CD4-positive, alpha-beta T cell treated with Interleukin-1 beta for 1 hour (primary cell): Measurements from ENCODE around the gene IL1R2.

ENCODE experiments used
- DNase-seq, 2 donors: peaks; one replicate each; pipeline ENCODE4 v3.0.0-alpha.2; 2020 to 2022

IL1R2 gene

GRCh38 chr2:102024410-102024809 lies 32.6 kb downstream of the IL1R2 start:
- no peak for DNase-seq

DNA sequence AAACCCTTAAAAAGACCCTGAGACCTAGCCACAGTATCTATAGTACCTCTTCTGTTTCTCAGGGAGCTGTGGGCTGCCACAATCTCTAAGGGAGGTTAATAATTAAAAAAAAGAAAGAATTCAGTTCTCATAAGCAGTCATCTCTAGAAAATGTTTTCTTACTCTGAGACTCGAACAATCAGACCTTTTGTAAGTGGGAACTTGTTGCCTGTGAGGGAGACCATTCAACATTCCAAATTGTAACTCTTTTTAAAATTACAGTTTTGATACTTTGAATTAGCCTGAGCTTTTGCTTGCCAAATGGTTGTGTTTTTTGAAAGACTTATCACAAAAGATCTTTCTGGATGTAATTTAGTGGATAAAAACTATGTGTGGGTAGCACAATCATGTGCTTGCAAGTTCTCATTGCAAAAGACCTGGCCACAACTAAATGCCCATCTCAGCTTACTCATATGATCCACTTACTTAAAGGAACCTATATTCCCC lies 33.3 kb downstream of the IL1R2 start:
- DNase-seq: no peak

GRCh38 chr2:102025583-102026267 lies 34.0 kb downstream of the IL1R2 start:
- DNase-seq: peak in 1 of 2 donors; percentile 35

GRCh38 chr2:102027036-102027980 lies 35.5 kb downstream of the IL1R2 start:
- no peak for DNase-seq

DNA sequence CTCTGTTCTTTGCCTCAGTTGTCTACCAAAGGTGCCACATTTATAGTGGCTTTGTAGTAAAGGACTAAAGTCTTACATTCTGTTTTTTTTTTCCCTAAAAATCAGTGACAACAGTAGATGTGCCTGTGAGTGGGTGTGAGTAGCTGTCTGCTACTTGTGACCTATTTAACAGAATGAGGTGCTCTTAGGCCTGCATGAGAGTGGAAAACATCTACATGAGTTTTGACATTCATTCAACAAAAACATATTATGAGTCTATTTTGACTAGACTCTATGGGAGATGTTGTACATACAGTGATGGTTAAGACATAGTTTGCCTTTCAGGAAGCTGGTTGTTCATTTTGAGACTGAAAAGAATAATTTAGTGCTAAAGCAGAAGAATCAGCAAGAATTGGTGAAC lies 36.7 kb downstream of the IL1R2 start:
- no peak for DNase-seq

GRCh38 chr2:102029405-102029804 lies 37.6 kb downstream of the IL1R2 start:
- DNase-seq: no peak

DNA sequence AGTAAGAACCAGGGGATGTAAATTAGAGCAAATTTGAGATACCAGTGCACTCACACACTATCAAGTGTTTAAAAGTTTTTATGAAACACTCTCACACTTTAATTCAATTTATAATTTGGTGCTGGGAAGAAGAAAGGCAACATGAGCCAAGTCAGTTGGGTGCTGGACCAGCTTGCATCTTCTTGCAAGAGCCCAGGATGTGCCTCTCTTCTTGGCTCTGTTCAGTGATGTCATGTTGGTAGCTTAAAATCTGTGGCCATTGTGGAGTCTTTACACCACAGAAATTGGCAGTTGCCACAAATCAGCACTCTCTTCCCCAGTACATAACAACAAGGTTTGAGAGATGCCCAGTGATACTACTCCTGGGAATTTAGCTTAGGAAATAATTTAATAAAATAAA lies 38.2 kb downstream of the IL1R2 start:
- no peak for DNase-seq

DNA sequence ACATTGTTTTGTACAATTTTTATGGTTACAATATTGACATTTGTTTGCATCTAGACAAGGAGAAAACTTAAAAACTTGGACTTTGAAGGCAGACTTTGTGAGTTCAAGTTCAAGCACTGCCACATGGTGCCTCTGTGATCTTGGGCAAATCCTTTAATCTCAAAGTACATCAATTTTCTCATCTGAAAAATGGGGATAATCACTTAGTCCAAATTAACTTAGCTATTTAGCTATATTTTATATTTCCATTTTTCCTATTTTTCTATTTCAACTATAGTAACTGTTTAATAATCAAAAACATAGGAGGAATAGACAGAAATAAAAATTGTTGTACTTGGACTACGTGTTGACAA lies 38.7 kb downstream of the IL1R2 start:
- DNase-seq: no peak

GRCh38 chr2:102030855-102031527 lies 39.2 kb downstream of the IL1R2 start:
- DNase-seq: no peak

- DNase-seq: no peak
Measured at GRCh38 chr2:102032368-102033030, 40.7 kb downstream of the IL1R2 start.

- DNase-seq: peak in 1 of 2 donors; percentile 40
Measured at GRCh38 chr2:102033031-102033749, 41.4 kb downstream of the IL1R2 start.

- no peak for DNase-seq
Measured at GRCh38 chr2:102033750-102034682, 42.3 kb downstream of the IL1R2 start.

- DNase-seq: no peak
Measured at GRCh38 chr2:102034683-102035548, 43.2 kb downstream of the IL1R2 start.

GRCh38 chr2:102037681-102038080 lies 45.9 kb downstream of the IL1R2 start:
- DNase-seq: no peak

GRCh38 chr2:102040229-102040628 lies 48.5 kb downstream of the IL1R2 start:
- DNase-seq: no peak

DNA sequence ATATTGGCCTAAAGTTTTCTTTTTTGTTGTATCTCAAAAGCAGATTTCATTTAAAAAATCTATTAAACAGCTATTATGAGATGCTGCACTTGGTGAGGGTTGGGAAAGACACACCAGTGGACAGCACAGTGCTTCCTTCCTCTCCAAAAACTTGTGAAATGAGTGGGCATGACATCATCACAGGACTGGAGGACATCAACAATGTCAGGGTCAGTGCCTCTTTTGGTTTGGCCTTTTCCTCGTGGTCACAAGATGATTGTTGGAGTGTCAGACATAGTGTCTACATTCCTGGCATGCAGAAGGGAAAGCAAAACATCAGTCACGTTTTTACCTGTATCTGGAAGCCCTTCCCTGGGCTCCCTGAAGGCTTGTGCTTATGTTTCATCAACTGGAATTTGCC lies 49.6 kb downstream of the IL1R2 start:
- DNase-seq: peak in 1 of 2 donors; percentile 48

GRCh38 chr2:102042196-102043081 lies 50.7 kb downstream of the IL1R2 start:
- no peak for DNase-seq

DNA sequence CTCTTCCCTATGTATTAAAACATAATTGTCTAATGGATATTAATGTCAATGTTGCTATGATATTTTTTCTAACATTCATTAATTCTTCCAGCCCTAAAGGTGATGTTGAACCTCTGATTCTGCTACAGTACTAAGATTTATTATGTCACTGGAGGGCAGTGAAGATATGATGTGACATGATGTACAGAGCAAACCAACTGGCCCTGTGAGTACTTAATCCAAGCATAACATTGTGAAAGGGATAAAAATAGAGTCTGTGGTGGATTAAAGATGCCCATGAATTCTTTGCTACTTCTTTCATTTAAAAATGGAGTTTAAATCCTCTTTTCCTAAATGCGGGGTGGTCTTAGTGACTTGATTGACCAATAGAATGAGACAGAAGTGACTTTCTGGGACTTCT lies 51.8 kb downstream of the IL1R2 start:
- no peak for DNase-seq
